Retinal pigment epithelial cell (primary cell): ENCODE results near the gene MAPK8IP2.

ENCODE experiments used
- DNase-seq: peaks from one replicate; pipeline ENCODE4 v3.0.0-alpha.2; 2010; ENCODE audit warnings: low read depth
- H3K4me3 ChIP-seq: 2 replicates; pipeline ENCODE4 v1.5.1; 2011; ENCODE audit warnings: mild to moderate bottlenecking, low read length, control low read depth, moderate library complexity
- TF ChIP-seq, protein P1 (sequence below): conservative IDR thresholded peaks from 2 replicates; pipeline ENCODE4 v1.5.1; 2011; ENCODE audit warnings: low read depth, low read length, control low read depth, inconsistent platforms

MAPK8IP2 gene

DNA sequence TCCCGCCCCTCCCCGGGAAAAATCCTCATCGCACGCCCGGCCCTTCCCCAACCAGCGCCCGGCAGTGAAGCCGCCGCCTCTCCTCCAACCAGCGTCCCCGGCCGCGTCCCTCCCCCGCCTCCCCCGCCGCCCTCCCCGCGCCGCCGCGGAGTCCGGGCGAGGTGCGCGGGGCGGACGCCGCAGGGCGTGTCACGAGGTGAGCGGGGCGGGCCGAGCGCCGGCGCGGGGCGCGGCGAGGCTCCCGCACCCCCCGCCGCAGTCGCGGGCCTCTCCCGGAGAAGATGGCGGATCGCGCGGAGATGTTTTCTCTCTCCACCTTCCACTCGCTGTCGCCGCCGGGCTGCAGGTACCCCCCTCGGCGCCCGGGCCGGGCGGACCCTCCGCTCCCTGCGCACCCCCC, at the start of gene MAPK8IP2:
MAPK8IP2 (plus strand) TSS at position 256 of the 400 bp plus-strand sequence; CDS start at position 282, 26 bp downstream.
- TF ChIP-seq, protein P1, sequence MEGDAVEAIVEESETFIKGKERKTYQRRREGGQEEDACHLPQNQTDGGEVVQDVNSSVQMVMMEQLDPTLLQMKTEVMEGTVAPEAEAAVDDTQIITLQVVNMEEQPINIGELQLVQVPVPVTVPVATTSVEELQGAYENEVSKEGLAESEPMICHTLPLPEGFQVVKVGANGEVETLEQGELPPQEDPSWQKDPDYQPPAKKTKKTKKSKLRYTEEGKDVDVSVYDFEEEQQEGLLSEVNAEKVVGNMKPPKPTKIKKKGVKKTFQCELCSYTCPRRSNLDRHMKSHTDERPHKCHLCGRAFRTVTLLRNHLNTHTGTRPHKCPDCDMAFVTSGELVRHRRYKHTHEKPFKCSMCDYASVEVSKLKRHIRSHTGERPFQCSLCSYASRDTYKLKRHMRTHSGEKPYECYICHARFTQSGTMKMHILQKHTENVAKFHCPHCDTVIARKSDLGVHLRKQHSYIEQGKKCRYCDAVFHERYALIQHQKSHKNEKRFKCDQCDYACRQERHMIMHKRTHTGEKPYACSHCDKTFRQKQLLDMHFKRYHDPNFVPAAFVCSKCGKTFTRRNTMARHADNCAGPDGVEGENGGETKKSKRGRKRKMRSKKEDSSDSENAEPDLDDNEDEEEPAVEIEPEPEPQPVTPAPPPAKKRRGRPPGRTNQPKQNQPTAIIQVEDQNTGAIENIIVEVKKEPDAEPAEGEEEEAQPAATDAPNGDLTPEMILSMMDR, result no peak
- no peak within 1 kb of the TSS for H3K4me3 ChIP-seq
- DNase-seq, result no peak

DNA sequence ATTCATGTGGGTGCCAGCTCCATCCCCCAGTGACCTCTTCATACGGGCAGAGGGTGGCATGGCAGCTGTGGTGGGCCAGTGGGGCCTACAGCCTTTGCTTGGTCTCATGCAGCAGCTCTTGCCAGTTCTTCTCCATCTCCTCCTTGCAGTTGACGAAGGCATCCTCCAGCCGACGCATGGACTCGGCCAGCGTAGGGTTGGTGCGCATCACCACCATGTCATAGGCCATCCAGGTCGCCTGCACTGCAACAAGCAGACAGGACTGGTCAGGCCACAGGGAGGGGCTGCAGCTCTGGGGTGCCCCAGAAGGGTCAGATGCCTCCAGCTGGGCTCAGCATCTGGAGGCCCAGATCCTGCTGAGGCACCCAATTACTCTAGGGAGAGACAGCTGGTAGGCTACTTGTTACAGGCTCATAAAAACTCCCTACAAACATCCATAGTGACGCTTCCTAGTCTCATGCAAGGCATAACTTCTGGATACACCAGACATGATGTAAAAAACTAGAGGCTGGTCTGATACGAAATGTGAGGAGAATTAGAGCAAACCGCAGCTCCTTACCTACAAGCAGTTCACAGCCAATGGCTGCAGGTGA, 49.3 kb upstream of the MAPK8IP2 start:
- DNase-seq, result no peak
- no peak overlapping the region for H3K4me3 ChIP-seq
- TF ChIP-seq, protein P1, result no peak

DNA sequence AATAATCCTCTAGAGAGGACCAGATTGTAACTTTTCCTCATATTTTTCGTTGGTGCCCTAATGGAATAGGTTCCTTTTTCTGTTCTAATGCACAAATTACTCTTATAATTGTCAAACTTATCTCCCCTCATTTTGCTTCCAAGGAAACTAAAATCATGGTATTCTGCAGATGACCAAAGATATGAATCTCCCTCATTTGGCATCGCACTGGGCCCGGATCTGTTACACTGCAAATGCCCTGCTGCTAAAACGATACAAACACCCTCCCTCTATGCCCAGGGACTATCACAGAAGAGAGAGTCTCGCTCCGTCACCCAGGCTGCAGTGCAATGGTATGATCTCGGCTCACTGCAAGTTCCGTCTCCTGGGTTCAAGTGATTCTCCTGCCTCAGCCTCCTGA, 47.3 kb upstream of the MAPK8IP2 start:
- TF ChIP-seq, protein P1, result no peak
- DNase-seq, result no peak
- H3K4me3 ChIP-seq, result no peak overlapping the region

DNA sequence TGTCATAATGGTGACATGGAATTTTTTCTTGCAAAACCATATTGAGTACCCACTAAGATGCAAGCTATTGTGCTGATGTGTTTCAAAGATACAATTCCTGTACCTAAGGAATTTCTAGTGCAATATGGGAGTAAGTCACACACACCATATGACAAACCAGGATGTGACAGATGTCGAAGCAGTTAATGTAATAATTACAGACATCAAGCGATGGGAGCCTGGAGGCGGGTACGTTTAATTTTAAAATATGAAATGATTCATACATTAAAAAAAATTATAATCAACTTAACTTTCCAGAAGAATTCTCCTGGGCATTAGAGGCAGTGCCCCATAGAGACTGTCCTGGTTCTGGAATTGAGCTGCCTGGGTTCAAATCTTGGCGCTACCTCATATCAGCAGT, 43.9 kb upstream of the MAPK8IP2 start:
- no peak for DNase-seq
- H3K4me3 ChIP-seq, result no peak overlapping the region
- TF ChIP-seq, protein P1, result no peak

DNA sequence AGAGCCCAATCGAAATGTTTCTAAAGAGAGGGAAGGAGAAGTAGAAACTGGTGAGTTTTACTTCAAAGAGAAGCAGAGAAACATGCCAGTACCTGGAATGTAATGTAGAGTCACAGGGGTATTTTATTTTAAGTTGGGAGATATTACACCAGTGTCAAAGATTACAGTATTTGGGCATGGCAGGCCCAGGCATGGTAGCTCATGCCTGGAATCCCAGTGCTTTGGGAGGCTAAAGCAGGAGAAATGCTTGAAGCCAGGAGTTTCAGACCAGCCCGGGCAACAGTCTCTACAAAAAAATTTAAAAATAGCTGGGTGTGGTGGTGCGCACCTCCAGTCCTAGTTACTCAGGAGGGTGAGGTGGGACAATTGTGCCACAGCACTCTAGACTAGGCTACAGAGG, 40.6 kb upstream of the MAPK8IP2 start:
- TF ChIP-seq, protein P1, result no peak
- no peak overlapping the region for H3K4me3 ChIP-seq
- DNase-seq, result no peak

DNA sequence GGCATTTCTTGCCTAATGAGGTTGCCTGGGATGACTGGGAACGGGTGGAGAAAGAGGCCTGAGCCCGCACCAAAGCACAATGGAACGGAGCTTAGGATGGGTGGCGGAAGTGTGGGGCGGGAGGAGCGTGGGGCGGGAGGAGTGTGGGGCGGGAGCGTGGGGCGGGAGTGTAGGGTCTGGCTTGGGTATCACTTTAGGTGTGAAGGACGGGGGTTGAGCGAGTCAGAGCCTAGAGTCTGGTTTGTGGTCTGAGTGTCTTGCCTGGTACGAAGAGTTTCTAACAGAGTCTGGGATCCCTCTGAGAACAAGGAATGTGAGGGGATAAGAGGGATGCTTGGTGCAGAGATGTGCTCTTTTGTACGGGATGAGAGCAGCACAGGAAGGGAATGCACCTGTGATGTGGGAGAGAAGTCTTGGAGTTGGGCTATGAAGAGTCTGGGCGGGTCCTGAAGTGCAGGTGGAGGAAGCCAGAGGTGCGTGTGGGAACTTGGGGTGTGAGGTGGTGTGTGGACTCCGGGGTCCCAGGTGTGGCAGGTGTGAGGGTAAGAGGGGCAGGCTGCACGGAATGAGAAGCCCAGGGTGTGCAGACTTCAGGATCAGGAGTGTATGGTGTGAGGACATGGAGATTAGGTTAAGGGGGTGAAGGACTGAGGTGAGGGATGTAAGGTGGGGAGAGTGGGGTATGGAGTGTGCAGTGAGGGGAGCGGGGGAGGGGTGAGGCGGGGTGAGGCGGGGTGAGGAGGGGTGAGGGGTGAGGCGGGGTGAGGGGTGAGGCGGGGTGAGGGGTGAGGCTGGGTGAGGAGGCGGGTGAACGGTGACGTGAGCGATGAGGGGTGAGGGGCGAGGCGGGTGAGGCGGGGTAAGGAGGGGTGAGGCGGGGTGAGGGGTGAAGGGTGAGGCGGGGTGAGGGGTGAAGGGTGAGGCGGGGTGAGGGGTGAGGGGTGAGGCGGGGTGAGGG, 38.9 kb upstream of the MAPK8IP2 start:
- DNase-seq, result no peak
- TF ChIP-seq, protein P1, result no peak
- H3K4me3 ChIP-seq, result no peak overlapping the region
